Liver (tissue), 9 donors: ENCODE measurements around the gene ERP27. TPM values are rescaled to one million over a fixed set of nuclear protein-coding genes. Genes with fewer than 3 reads are reported as not detected.
A peak's percentile ranks its signal among the peaks of the same experiment; 100 is the strongest.

ENCODE experiments used
- DNase-seq: peaks from one replicate; pipeline ENCODE4 v3.0.0-alpha.2; 2017; ENCODE audit warnings: low spot score
- H3K27ac ChIP-seq, 2 donors: one replicate each; pipeline ENCODE4 v1.7.0; 2013; ENCODE audit warnings: inconsistent platforms in 2 of 2, low read length in 2 of 2, control low read depth in 1 of 2, low read depth in 1 of 2, mild to moderate bottlenecking in 1 of 2
- H3K27me3 ChIP-seq, 4 donors: one replicate each; pipeline versions ENCODE4 v1.6.1 to v1.7.0; 2013; ENCODE audit warnings: low read length in 3 of 4, inconsistent platforms in 1 of 4, mild to moderate bottlenecking in 1 of 4, moderate library complexity in 1 of 4; ENCODE audit not compliant: control insufficient read depth in 4 of 4, insufficient read depth in 4 of 4
- H3K36me3 ChIP-seq, 4 donors: one replicate each; pipeline versions ENCODE4 v1.6.1 to v1.7.0; 2013; ENCODE audit warnings: low read length in 3 of 4, mild to moderate bottlenecking in 3 of 4, low read depth in 1 of 4, moderate library complexity in 1 of 4; ENCODE audit not compliant: control insufficient read depth in 4 of 4, insufficient read depth in 3 of 4
- H3K4me1 ChIP-seq, 4 donors: one replicate each; pipeline versions ENCODE4 v1.6.1 to v1.7.0; 2013; ENCODE audit warnings: low read length in 3 of 4, mild to moderate bottlenecking in 3 of 4, moderate library complexity in 1 of 4; ENCODE audit not compliant: control insufficient read depth in 4 of 4, insufficient read depth in 4 of 4
- H3K4me3 ChIP-seq, 3 donors: one replicate each; pipeline versions ENCODE4 v1.6.1 to v1.7.0; 2013; ENCODE audit warnings: low read length in 3 of 3, control low read depth in 1 of 3, low read depth in 1 of 3, mild to moderate bottlenecking in 1 of 3
- H3K9ac ChIP-seq, 2 donors: one replicate each; pipeline ENCODE4 v1.7.0; 2013; ENCODE audit warnings: low read length in 2 of 2, mild to moderate bottlenecking in 2 of 2, moderate library complexity in 2 of 2, control low read depth in 1 of 2, low read depth in 1 of 2
- H3K9me3 ChIP-seq, 4 donors: one replicate each; pipeline versions ENCODE4 v1.6.1 to v1.7.0; 2013; ENCODE audit warnings: low read length in 3 of 4; ENCODE audit not compliant: control insufficient read depth in 4 of 4
- EGR1 ChIP-seq, 2 donors: IDR thresholded peaks; 2 replicates each; pipeline ENCODE4 v1.6.1; 2016 to 2018; ENCODE audit warnings: antibody characterized with exemption in 2 of 2, low read depth in 2 of 2
- GABPA ChIP-seq, 2 donors: IDR thresholded peaks in 1 of 2; conservative IDR thresholded peaks in 1 of 2; 2 replicates each; pipeline ENCODE4 v1.6.1; 2016; ENCODE audit warnings: antibody characterized with exemption in 2 of 2, mild to moderate bottlenecking in 1 of 2, moderate library complexity in 1 of 2
- HNF4A ChIP-seq, 2 donors: conservative IDR thresholded peaks; 2 replicates each; pipeline ENCODE4 v1.6.1; 2016; ENCODE audit warnings: antibody characterized with exemption in 2 of 2, mild to moderate bottlenecking in 2 of 2
- JUND ChIP-seq, 2 donors: IDR thresholded peaks; 2 replicates each; pipeline ENCODE4 v1.6.1; 2016; ENCODE audit warnings: antibody characterized with exemption in 2 of 2
- NR2F2 ChIP-seq: IDR thresholded peaks from 2 replicates; pipeline ENCODE4 v1.6.1; 2016; ENCODE audit warnings: antibody characterized with exemption
- RAD21 ChIP-seq, 2 donors: IDR thresholded peaks; 2 replicates each; pipeline ENCODE4 v1.6.1; 2016; ENCODE audit warnings: antibody characterized with exemption in 2 of 2, mild to moderate bottlenecking in 2 of 2
- REST ChIP-seq: IDR thresholded peaks from 2 replicates; pipeline ENCODE4 v1.6.1; 2016; ENCODE audit warnings: antibody characterized with exemption, mild to moderate bottlenecking
- RXRA ChIP-seq, 2 donors: IDR thresholded peaks; 2 replicates each; pipeline ENCODE4 v1.6.1; 2017 to 2018; ENCODE audit warnings: antibody characterized with exemption in 2 of 2, mild to moderate bottlenecking in 1 of 2
- SP1 ChIP-seq: IDR thresholded peaks from 2 replicates; pipeline ENCODE4 v1.6.1; 2018; ENCODE audit warnings: antibody characterized with exemption, mild to moderate bottlenecking
- TAF1 ChIP-seq: conservative IDR thresholded peaks from 2 replicates; pipeline ENCODE4 v1.6.1; 2016; ENCODE audit warnings: antibody characterized with exemption, mild to moderate bottlenecking
- YY1 ChIP-seq: IDR thresholded peaks from 2 replicates; pipeline ENCODE4 v1.6.1; 2016; ENCODE audit warnings: antibody characterized with exemption, mild to moderate bottlenecking
- WGBS: extraction: QIAGEN DNeasy Blood & Tissue Kit; methylation state at CpG from one replicate; pipeline ENCODE4 v1.1.7; 2013; 5-methylcytosine and 5-hydroxymethylcytosine counted together
- polyA plus RNA-seq, 2 donors: library from polyadenylated mRNA; stranded (reverse) in 1 of 2; unstranded in 1 of 2; fragments of 200-250 nt in 1 of 2; fragments of >200 nt in 1 of 2; fragmentation: Nextera tagmentation in 1 of 2; extraction: Ambion mirVana in 1 of 2; gene quantifications; one replicate each; pipeline versions ENCODE4 v1.2.1 to v1.2.3, GENCODE V29; 2013 to 2015
- total RNA-seq, 2 donors: library from RNA; depleted of rRNA; stranded (reverse); fragments of >200 nt; gene quantifications; one replicate each; pipeline ENCODE4 v1.2.3, GENCODE V29; 2014
- donor health status: healthy.
- donor health status: healthy.
- donor health status: healthy.
- donor health status: healthy.
- donor health status: healthy.

Gene ERP27
- total and polyA plus RNA-seq, 4 donors = 0.14 to 5.8 (median 0.51) TPM

- Histone ChIP-seq H3K36me3 (no peaks in the 10 kb centered on the region), H3K4me3 (no peak overlapping the region), H3K9me3 (no peaks in the 10 kb centered on the region), H3K4me1 (no peaks in the 10 kb centered on the region), H3K27ac (no peak overlapping the region), H3K9ac (no peak overlapping the region), H3K27me3 (no peaks in the 10 kb centered on the region)
- TF ChIP-seq NR2F2 (peak; percentile 49), TAF1 (no peak)
- WGBS = 79% methylated on average over 5 of the region's 5 CpGs
- DNase-seq = no peak
Observed at GRCh38 chr12:14905269-14906004, 32.9 kb downstream of the ERP27 start.

- Histone ChIP-seq H3K27me3 (no peaks in the 10 kb centered on the region), H3K9me3 (no peaks in the 10 kb centered on the region), H3K4me1 (no peaks in the 10 kb centered on the region), H3K4me3 (no peak overlapping the region), H3K9ac (no peak overlapping the region), H3K36me3 (no peaks in the 10 kb centered on the region), H3K27ac (peak overlapping the region in 1 of 2 donors; percentile 21)
- 78% methylated on average over 8 of the region's 8 CpGs for WGBS
- DNase-seq = no peak
- TF ChIP-seq RXRA (IDR thresholded peaks at IDR 0.05) = no peak
- no peak for TF ChIP-seq HNF4A (conservative IDR thresholded peaks at IDR 0.05)
- no peak for TF ChIP-seq SP1
- TF ChIP-seq EGR1 (IDR thresholded peaks at IDR 0.05; ENCODE audit: low read depth in 2 of 2) = no peak
- TF ChIP-seq JUND (IDR thresholded peaks at IDR 0.05) = no peak
- TF ChIP-seq RAD21 (IDR thresholded peaks at IDR 0.05) = no peak
Observed at GRCh38 chr12:14904854-14905253, 33.5 kb downstream of the ERP27 start.

- no peak for DNase-seq
- Histone ChIP-seq H3K27me3 (no peaks in the 10 kb centered on the region), H3K4me1 (no peaks in the 10 kb centered on the region), H3K36me3 (no peaks in the 10 kb centered on the region), H3K9ac (no peak overlapping the region), H3K4me3 (no peak overlapping the region), H3K9me3 (no peaks in the 10 kb centered on the region), H3K27ac (no peak overlapping the region)
- 94% methylated on average over 5 of the region's 5 CpGs for WGBS
- no peak for TF ChIP-seq RXRA (IDR thresholded peaks at IDR 0.05)
- TF ChIP-seq NR2F2 = no peak
- no peak for TF ChIP-seq YY1
- TF ChIP-seq JUND (IDR thresholded peaks at IDR 0.05) = no peak
- TF ChIP-seq REST = no peak
- TF ChIP-seq GABPA (IDR thresholded peaks at IDR 0.05 in 1 of 2, conservative IDR thresholded peaks at IDR 0.05 in 1 of 2) = no peak
Observed at GRCh38 chr12:14903386-14904098, 34.8 kb downstream of the ERP27 start.
